ENCODE results near the gene SLIT1. TPM values are rescaled to one million over a fixed set of nuclear protein-coding genes. Genes with fewer than 3 reads are reported as not detected.

SLIT1 gene
- total RNA-seq, 1 donor from 2014 or later, result 0.05 TPM

GRCh38 chr10:96973809-96974747 is 211.7 kb downstream of the SLIT1 start:
- DNase-seq (ENCODE audit: low spot score), result no peak
- intact Hi-C loops (cut with DNase I), result no loop called here

GRCh38 chr10:96972264-96972663 is 213.5 kb downstream of the SLIT1 start:
- no peak for DNase-seq (ENCODE audit: low spot score)
- intact Hi-C loops (cut with DNase I), result no loop called here

- intact Hi-C loops (cut with DNase I), result no loop called here
- DNase-seq (ENCODE audit: low spot score), result no peak
Observed at GRCh38 chr10:96971324-96971723, 214.4 kb downstream of the SLIT1 start.

GRCh38 chr10:96968682-96969423 is 216.9 kb downstream of the SLIT1 start:
- intact Hi-C loops (cut with DNase I), result no loop called here
- no peak for DNase-seq (ENCODE audit: low spot score)

- intact Hi-C loops (cut with DNase I), result no loop called here
- no peak for DNase-seq (ENCODE audit: low spot score)
Observed at GRCh38 chr10:96967847-96968246, 217.9 kb downstream of the SLIT1 start.

GRCh38 chr10:96964131-96964530 is 221.6 kb downstream of the SLIT1 start:
- no peak for DNase-seq (ENCODE audit: low spot score)
- intact Hi-C loops (cut with DNase I), result no loop called here

- intact Hi-C loops (cut with DNase I), result no loop called here
Observed at GRCh38 chr10:96960872-96961271, 224.9 kb downstream of the SLIT1 start.

GRCh38 chr10:96959733-96960132 is 226.0 kb downstream of the SLIT1 start:
- intact Hi-C loops (cut with DNase I), result no loop called here

More at GRCh38 chr10:96960872-96961271, 224.9 kb downstream of the SLIT1 start:
- no peak for DNase-seq (ENCODE audit: low spot score)

GRCh38 chr10:96958071-96958470 is 227.7 kb downstream of the SLIT1 start:
- DNase-seq (ENCODE audit: low spot score), result no peak
- intact Hi-C loops (cut with DNase I), result no loop called here

More at GRCh38 chr10:96959733-96960132, 226.0 kb downstream of the SLIT1 start:
- no peak for DNase-seq (ENCODE audit: low spot score)

- intact Hi-C loops (cut with DNase I), result no loop called here
- no peak for DNase-seq (ENCODE audit: low spot score)
Observed at GRCh38 chr10:96955794-96956193, 230.0 kb downstream of the SLIT1 start.

- no peak for DNase-seq (ENCODE audit: low spot score)
- intact Hi-C loops (cut with DNase I), result no loop called here
Observed at GRCh38 chr10:96951954-96952353, 233.8 kb downstream of the SLIT1 start.

- DNase-seq (ENCODE audit: low spot score), result no peak
- intact Hi-C loops (cut with DNase I), result no loop called here
Observed at GRCh38 chr10:96949039-96949683, 236.6 kb downstream of the SLIT1 start.

Other genes starting within 250 kb of the SLIT1 start
- 4.4 TPM for gene ARHGAP19, start 106.7 kb upstream of the SLIT1 start, total RNA-seq
- gene FRAT1, start 133.3 kb upstream of the SLIT1 start, total RNA-seq, result 1.6 TPM
- gene FRAT2, start 148.8 kb upstream of the SLIT1 start, total RNA-seq, result 4.8 TPM
- gene RRP12, start 215.4 kb upstream of the SLIT1 start, total RNA-seq, result 23.5 TPM
- 331 TPM for gene PGAM1, start 240.2 kb upstream of the SLIT1 start, total RNA-seq

Measured in cardiac septum (tissue), 1 donor.